Vagina (tissue), 2 donors: Measurements from ENCODE around the gene SRGAP2.
"Not testable (repeated sequence)": the region's sequence is repeated elsewhere in the genome, so short reads cannot be mapped to it uniquely, and the experiment has no call there.

Experiments used
- CTCF ChIP-seq, 3 experiments: fragments of 450-650 bp in 2 of 3; fragments of 200-600 bp in 1 of 3; sonication (generic) in 1 of 3; IDR thresholded peaks; one replicate each; pipeline ENCODE4 v1.5.1; 2017 to 2019; ENCODE audit warnings: antibody characterized with exemption in 3 of 3, mild to moderate bottlenecking in 2 of 3, moderate library complexity in 2 of 3
- POLR2A ChIP-seq, 2 donors: fragments of 450-650 bp; IDR thresholded peaks; one replicate each; pipeline ENCODE4 v1.6.1; 2017; ENCODE audit warnings: antibody characterized with exemption in 2 of 2, mild to moderate bottlenecking in 2 of 2, moderate library complexity in 2 of 2
- POLR2AphosphoS5 ChIP-seq, 2 donors: sonication (generic); formaldehyde crosslinking; IDR thresholded peaks; one replicate each; pipeline ENCODE4 v1.9.0; 2017; ENCODE audit warnings: antibody characterized with exemption in 2 of 2, mild to moderate bottlenecking in 2 of 2, low read depth in 1 of 2; ENCODE audit not compliant: insufficient read depth in 1 of 2

GRCh38 chr1:206169794-206170193 is 33.5 kb upstream of the SRGAP2 start:
- TF ChIP-seq CTCF (IDR thresholded peaks at IDR 0.05); POLR2A (IDR thresholded peaks at IDR 0.05); POLR2AphosphoS5 (IDR thresholded peaks at IDR 0.05; ENCODE audit: insufficient read depth in 1 of 2, low read depth in 1 of 2): not testable (repeated sequence)
